22Rv1 (cell line): ENCODE measurements around the gene EPHA10.

Experiments
- H3K27ac ChIP-seq: fragments of 450-650 bp; 2 replicates; pipeline ENCODE4 v1.5.1; 2017
- CTCF ChIP-seq: fragments of 450-650 bp; IDR thresholded peaks from 2 replicates; pipeline ENCODE4 v1.5.1; 2017; ENCODE audit warnings: mild to moderate bottlenecking
- ZFX ChIP-seq: fragments of 450-650 bp; IDR thresholded peaks from 2 replicates; pipeline ENCODE4 v1.6.1; 2017; ENCODE audit warnings: antibody characterized with exemption, borderline replicate concordance

Gene EPHA10

GRCh38 chr1:37765916-37766664, 1.2 kb upstream of the EPHA10 start:
- TF ChIP-seq ZFX, result no peak
- no peak for TF ChIP-seq CTCF

GRCh38 chr1:37764414-37764825, 500 bp downstream of the EPHA10 start:
- H3K27ac ChIP-seq, result no peak overlapping the region
- TF ChIP-seq ZFX, result no peak
- TF ChIP-seq CTCF, result no peak

More at GRCh38 chr1:37765916-37766664, 1.2 kb upstream of the EPHA10 start:
- no peak overlapping the region for H3K27ac ChIP-seq

- TF ChIP-seq CTCF (no peak), ZFX (no peak)
Measured at GRCh38 chr1:37763791-37764413, 1.0 kb downstream of the EPHA10 start.

GRCh38 chr1:37762516-37762915, 2.4 kb downstream of the EPHA10 start:
- no peak overlapping the region for H3K27ac ChIP-seq
- TF ChIP-seq CTCF (no peak), ZFX (no peak)

More at GRCh38 chr1:37763791-37764413, 1.0 kb downstream of the EPHA10 start:
- H3K27ac ChIP-seq, result no peak overlapping the region

DNA sequence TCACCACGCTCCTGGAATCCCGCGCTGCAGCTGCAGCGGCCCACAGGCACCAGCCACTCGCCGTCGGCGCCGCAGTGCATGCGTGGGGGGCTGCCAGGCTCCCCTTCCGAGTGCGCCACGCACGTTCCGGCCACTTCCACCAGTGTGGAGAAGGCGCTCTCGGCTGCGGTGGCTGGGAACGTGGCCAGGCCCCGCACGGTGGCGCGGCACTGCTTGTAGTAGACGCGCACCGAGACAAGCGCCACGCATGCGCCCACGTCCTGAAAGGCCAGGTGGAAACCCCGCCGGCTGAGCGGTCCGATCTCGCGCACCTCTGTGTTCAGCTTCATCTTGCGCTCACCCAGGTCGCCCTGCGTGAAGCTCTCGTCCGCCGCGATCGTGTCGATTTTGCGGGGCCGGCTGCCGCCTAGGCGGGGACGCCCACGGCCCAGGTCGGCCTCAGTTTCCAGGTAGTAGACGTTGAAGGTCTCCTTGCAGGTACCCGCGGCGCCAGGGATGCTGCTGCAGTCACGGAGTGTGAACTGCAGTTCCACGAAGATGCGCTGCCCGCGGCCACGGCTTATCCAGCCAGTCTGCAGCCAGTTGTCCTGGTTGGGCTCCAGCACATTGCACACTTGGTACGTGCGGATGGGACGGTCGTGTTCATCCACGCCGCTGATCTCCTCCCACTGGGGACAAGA, 3.4 kb downstream of the EPHA10 start:
- TF ChIP-seq ZFX (no peak), CTCF (0 out of 2 replicates have a peak, but pooled peaks have one; percentile 14)
- H3K27ac ChIP-seq, result no peak overlapping the region

DNA sequence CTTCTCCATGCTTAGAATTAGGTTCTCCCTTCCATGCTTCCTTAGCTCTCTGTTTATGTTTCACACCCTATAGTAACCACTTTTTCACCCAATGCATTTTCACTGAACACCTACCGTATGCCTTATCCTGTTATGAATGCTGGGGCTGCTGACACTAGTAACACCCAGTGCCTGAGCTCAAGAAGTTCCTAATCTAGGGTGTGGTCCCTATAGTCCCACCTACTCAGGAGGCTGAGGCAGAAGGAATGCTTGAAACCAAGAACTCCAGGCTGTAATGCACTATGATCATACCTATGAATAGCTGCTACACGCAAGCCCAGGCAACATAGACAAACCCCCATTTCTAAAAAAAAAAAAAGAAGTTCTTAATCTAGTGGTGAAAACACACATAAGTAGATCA, 5.5 kb downstream of the EPHA10 start:
- TF ChIP-seq CTCF, result no peak
- TF ChIP-seq ZFX, result no peak
- no peak overlapping the region for H3K27ac ChIP-seq
